Brain microvascular endothelial cell (primary cell): ENCODE results near the gene LENG8.

ENCODE experiments used
- DNase-seq: peaks from one replicate; pipeline ENCODE4 v3.0.0-alpha.2; 2020
- H3K27ac ChIP-seq: fragments of 250-450 bp; sonication (Bioruptor Pico); 2 replicates; pipeline ENCODE4 v1.5.1; 2020; ENCODE audit warnings: mild to moderate bottlenecking, moderate library complexity
- H3K27me3 ChIP-seq: fragments of 250-450 bp; sonication (Bioruptor Pico); replicated peaks from 2 replicates; pipeline ENCODE4 v1.5.1; 2020; ENCODE audit warnings: mild to moderate bottlenecking
- H3K36me3 ChIP-seq: fragments of 250-450 bp; sonication (Bioruptor Pico); replicated peaks from 2 replicates; pipeline ENCODE4 v1.5.1; 2020; ENCODE audit warnings: mild to moderate bottlenecking
- H3K4me3 ChIP-seq: 2 replicates; pipeline ENCODE4 v1.5.1; 2011; ENCODE audit warnings: low read depth, mild to moderate bottlenecking, control low read depth, low read length, moderate library complexity
- in situ Hi-C: cut with HindIII; loops from 2 replicates; pipeline ENCODE4 v1.10.0; 2017; ENCODE audit warnings: low sequenced_read_pairs, low pct_ligation_motif_present
- TF ChIP-seq, protein P1 (sequence below): IDR thresholded peaks from 2 replicates; pipeline ENCODE4 v1.5.1; 2011; ENCODE audit warnings: low read depth, mild to moderate bottlenecking, moderate library complexity, low read length, control low read depth, inconsistent platforms; ENCODE audit errors: missing control alignments

LENG8 gene

DNA sequence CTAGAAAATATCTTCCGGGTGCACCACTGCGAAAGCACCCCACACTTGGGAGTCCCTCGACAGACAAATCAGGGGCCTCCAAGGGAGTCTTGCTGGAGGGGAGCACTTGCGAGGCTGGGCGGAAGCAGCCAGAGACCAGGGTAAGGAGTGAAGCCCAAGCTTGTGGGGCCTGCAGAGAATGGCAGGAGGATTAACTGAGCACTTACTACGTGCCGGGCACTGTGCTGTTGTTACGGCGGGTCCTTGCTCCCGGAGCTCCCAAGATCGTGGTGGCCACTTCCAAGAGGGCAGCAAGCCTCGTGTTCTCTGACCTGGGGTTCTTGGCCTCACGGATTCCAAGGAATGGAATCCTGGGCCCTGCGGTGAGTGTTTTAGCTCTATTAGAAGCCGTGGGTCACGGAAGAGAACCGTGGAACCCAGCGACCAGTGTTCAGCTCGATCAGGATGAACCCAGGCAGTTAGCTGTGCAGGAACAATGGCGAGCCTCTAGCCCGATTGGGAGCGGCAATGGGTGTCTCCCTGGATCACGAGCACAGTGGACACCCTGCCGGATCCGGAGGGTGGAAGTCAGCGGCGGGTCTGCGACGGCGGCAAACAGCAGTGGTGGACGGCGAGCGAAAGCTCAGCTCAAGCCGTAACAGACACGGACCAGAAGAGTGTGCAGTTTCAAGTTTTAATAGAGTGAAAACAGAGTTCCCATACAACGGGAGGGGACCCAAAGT, 24.2 kb upstream of the LENG8 start:
- in situ Hi-C loops: no loop called here
- Histone ChIP-seq H3K27me3 (peaks cover 2% of the 10 kb centered on the region), H3K36me3 (no peaks in the 10 kb centered on the region), H3K27ac (no peak overlapping the region), H3K4me3 (no peak overlapping the region)
- no peak for DNase-seq
- TF ChIP-seq, protein P1, sequence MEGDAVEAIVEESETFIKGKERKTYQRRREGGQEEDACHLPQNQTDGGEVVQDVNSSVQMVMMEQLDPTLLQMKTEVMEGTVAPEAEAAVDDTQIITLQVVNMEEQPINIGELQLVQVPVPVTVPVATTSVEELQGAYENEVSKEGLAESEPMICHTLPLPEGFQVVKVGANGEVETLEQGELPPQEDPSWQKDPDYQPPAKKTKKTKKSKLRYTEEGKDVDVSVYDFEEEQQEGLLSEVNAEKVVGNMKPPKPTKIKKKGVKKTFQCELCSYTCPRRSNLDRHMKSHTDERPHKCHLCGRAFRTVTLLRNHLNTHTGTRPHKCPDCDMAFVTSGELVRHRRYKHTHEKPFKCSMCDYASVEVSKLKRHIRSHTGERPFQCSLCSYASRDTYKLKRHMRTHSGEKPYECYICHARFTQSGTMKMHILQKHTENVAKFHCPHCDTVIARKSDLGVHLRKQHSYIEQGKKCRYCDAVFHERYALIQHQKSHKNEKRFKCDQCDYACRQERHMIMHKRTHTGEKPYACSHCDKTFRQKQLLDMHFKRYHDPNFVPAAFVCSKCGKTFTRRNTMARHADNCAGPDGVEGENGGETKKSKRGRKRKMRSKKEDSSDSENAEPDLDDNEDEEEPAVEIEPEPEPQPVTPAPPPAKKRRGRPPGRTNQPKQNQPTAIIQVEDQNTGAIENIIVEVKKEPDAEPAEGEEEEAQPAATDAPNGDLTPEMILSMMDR: no peak

DNA sequence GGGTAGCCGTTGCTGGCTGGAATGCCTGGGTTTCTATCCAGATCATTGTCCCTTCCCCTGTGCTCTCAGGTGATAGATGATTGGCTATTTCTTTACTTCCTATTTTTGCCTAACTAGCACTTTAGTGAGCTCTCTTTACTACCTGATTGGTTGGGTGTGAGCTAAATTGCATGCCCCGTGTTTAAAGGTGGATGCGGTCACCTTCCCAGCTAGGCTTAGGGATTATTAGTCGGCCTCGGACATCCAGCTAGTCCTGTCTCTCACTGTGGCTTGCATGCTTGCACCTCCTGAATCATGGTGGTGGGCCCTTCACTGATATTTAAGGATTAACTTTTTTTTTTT, 23.6 kb upstream of the LENG8 start:
- DNase-seq: no peak
- H3K36me3 ChIP-seq: no peaks in the 10 kb centered on the region
- H3K27ac ChIP-seq: no peak overlapping the region
- TF ChIP-seq, protein P1: no peak
- no peak overlapping the region for H3K4me3 ChIP-seq
- peaks cover 2% of the 10 kb centered on the region for H3K27me3 ChIP-seq
- in situ Hi-C loops: no loop called here

DNA sequence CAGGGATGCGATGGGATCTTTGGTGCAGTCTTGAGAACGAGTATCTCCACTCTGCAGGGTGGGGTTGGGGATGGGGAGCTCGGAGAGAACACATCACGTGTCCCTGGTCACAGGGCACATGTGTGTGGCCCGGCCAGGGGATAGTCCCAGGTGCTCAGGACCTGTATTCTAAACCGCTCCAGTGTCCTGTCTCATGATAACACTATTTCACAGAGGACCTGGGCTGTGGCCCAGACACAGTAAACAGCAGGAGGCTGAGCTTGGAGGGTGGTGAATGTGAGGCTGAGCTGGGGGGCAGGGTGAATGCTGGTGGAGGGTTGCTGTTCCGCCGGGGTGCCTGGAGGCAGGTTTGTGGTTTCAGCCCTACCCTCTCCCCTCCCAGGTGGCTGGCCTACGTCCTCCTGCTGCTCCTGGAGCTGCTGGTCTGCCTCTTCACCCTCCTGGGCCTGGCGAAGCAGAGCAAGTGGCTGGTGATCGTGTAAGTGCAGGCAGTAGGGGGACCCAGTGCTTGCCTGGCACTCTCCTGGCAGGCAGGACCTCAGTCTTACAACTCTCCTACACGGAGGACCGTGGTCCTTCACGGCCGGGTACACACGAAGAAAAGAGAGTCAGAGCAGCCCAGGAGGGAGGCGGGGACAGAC, 22.6 kb upstream of the LENG8 start:
- no peak for DNase-seq
- Histone ChIP-seq H3K36me3 (no peaks in the 10 kb centered on the region), H3K27ac (no peak overlapping the region), H3K4me3 (no peak overlapping the region), H3K27me3 (no peaks in the 10 kb centered on the region)
- in situ Hi-C loops: no loop called here
- TF ChIP-seq, protein P1: no peak

DNA sequence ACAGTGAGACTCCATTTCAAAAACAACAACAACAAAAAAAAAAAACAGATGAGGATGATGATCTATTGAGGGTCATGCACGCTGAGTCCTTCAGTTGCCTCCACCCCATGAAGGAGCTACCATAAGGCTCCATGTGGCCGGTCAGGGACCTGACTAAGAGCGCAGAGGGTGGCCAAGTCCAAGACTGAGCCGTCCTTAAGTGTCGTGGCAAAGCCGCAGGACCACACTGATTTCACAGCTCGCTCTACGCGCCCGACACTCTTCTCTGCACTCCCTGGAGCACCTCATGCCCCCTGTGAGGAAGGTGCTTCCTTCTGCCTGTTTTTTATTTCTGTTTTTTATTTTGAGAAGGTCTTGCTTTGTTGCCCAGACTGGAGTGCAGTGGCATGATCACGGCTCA, 21.4 kb upstream of the LENG8 start:
- in situ Hi-C loops: no loop called here
- DNase-seq: no peak
- Histone ChIP-seq H3K27ac (no peak overlapping the region), H3K27me3 (no peaks in the 10 kb centered on the region), H3K4me3 (no peak overlapping the region), H3K36me3 (no peaks in the 10 kb centered on the region)
- TF ChIP-seq, protein P1: no peak

DNA sequence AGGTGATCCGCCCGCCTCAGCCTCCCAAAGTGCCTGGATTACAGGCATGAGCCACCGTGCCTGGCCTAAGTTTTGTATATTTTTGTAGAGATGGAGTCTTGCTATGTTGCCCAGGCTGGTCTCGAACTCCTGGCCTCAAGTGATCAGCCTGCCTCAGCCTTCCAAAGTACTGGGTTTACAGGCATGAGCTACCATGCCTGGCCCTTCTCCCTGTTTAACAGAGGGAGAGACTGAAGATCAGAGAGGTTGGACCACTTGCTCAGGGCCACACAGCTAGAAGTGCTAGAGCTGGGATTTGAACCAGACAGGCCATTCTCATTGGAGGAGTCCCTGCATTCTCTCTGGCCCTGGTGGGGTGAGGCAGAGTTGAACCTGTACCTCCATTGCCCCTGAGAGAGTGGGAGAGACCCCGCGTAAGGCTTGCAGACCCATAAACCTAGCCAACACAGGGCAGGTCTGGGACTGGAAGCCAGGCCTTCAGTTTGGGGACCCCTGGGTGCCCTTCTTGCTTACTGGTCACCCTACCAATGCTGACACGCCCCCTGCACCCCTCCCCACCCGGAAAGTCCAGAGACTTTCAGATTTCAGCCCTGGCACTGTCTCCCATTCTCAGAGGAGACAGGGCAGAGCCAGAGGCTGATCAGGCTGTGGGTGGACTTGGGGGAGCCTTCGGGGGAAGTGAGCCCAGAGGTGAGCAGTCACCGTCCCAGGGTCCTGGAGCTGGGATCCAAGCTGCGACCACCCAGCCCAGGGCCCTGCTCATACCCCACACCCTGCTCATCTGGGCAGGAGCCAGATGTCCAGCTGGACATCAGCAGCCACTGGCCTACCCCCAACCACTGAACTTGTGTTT, 20.4 kb upstream of the LENG8 start:
- no peaks in the 10 kb centered on the region for H3K27me3 ChIP-seq
- no peak overlapping the region for H3K27ac ChIP-seq
- in situ Hi-C loops: no loop called here
- no peaks in the 10 kb centered on the region for H3K36me3 ChIP-seq
- no peak overlapping the region for H3K4me3 ChIP-seq
- DNase-seq: no peak
- TF ChIP-seq, protein P1: no peak
